GM23248 (cell line): Measurements from ENCODE around the gene CSNK2A1. TPM values are rescaled to one million over a fixed set of nuclear protein-coding genes. Genes with fewer than 3 reads are reported as not detected.
"Not testable (repeated sequence)": the region's sequence is repeated elsewhere in the genome, so short reads cannot be mapped to it uniquely, and the experiment has no call there.

ENCODE experiments used
- DNase-seq: peaks from one replicate; pipeline ENCODE4 v3.0.0-alpha.2; 2015
- H2AFZ ChIP-seq: fragments of 200-600 bp; sonication (generic); 2 replicates; pipeline ENCODE4 v1.6.1; 2016; ENCODE audit warnings: antibody characterized with exemption
- H3F3A ChIP-seq: fragments of 200-600 bp; sonication (generic); 2 replicates; pipeline ENCODE4 v1.6.1; 2016; ENCODE audit warnings: mild to moderate bottlenecking, antibody characterized with exemption, mixed run types; ENCODE audit not compliant: insufficient read depth
- H3K27ac ChIP-seq: fragments of 200-600 bp; sonication (generic); 2 replicates; pipeline ENCODE4 v1.5.1; 2016; ENCODE audit warnings: mild to moderate bottlenecking
- H3K27me3 ChIP-seq: fragments of 200-600 bp; sonication (generic); replicated peaks from 2 replicates; pipeline ENCODE4 v1.6.1; 2016; ENCODE audit warnings: mild to moderate bottlenecking; ENCODE audit not compliant: insufficient read depth
- H3K36me3 ChIP-seq: fragments of 200-600 bp; sonication (generic); 2 replicates; pipeline ENCODE4 v1.6.1; 2016; ENCODE audit warnings: low read depth, mild to moderate bottlenecking
- H3K4me1 ChIP-seq: fragments of 200-600 bp; sonication (generic); 2 replicates; pipeline ENCODE4 v1.6.1; 2016; ENCODE audit warnings: mild to moderate bottlenecking; ENCODE audit not compliant: insufficient read depth
- H3K4me2 ChIP-seq: fragments of 200-600 bp; sonication (generic); one replicate; pipeline ENCODE4 v1.6.1; 2016; ENCODE audit warnings: mild to moderate bottlenecking; ENCODE audit not compliant: unreplicated experiment
- H3K4me3 ChIP-seq: fragments of 200-600 bp; sonication (generic); 2 replicates; pipeline ENCODE4 v1.5.1; 2016; ENCODE audit warnings: mild to moderate bottlenecking
- H3K79me2 ChIP-seq: fragments of 200-600 bp; sonication (generic); 2 replicates; pipeline ENCODE4 v1.6.1; 2016; ENCODE audit warnings: mild to moderate bottlenecking; ENCODE audit not compliant: insufficient read depth
- H3K9ac ChIP-seq: fragments of 200-600 bp; sonication (generic); 2 replicates; pipeline ENCODE4 v1.6.1; 2016; ENCODE audit warnings: mild to moderate bottlenecking
- H3K9me2 ChIP-seq: fragments of 200-600 bp; sonication (generic); 2 replicates; pipeline ENCODE4 v1.6.1; 2016; ENCODE audit warnings: mixed run types, mild to moderate bottlenecking, moderate library complexity; ENCODE audit not compliant: insufficient read depth
- H3K9me3 ChIP-seq: fragments of 200-600 bp; sonication (generic); one replicate; pipeline ENCODE4 v1.6.1; 2017; ENCODE audit warnings: low read depth
- H4K20me1 ChIP-seq: fragments of 200-600 bp; sonication (generic); 2 replicates; pipeline ENCODE4 v1.6.0; 2016; ENCODE audit not compliant: insufficient read depth
- EZH2 ChIP-seq: fragments of 200-600 bp; sonication (generic); IDR thresholded peaks from 2 replicates; pipeline ENCODE4 v1.6.1; 2018; ENCODE audit warnings: antibody characterized with exemption, mild to moderate bottlenecking; ENCODE audit not compliant: insufficient read depth, poor library complexity, severe bottlenecking
- EZH2phosphoT487 ChIP-seq: fragments of 200-600 bp; sonication (generic); IDR thresholded peaks from 2 replicates; pipeline ENCODE4 v1.6.1; 2018; ENCODE audit warnings: antibody characterized with exemption, moderate library complexity, mild to moderate bottlenecking, low read depth; ENCODE audit not compliant: insufficient read depth
- WGBS, 2 experiments: methylation state at CpG; one replicate each; pipeline ENCODE4 v1.1.6; 2015 to 2017; ENCODE audit warnings: low lambda C conversion rate in 2 of 2, low coverage in 1 of 2; ENCODE audit errors: missing lambda C conversion rate in 2 of 2; 5-methylcytosine and 5-hydroxymethylcytosine counted together
- in situ Hi-C: fragments of 300-500 bp; cut with MboI; formaldehyde crosslinking; loops from 2 replicates; pipeline ENCODE4 v1.15.0; 2020
- polyA plus RNA-seq: library from polyadenylated mRNA; unstranded; fragments of >200 nt; fragmentation: Nextera tagmentation; extraction: Ambion mirVana; gene quantifications from 2 replicates; pipeline ENCODE4 v1.2.1, GENCODE V29; 2016
- total RNA-seq: library from RNA; depleted of rRNA; stranded (reverse); fragments of >200 nt; shearing (Covaris generic); gene quantifications from 2 replicates; pipeline ENCODE4 v1.2.3, GENCODE V29; 2014

The CSNK2A1 gene
- total and polyA plus RNA-seq, 2 experiments from 2014 or later: 69.0 to 98.8 TPM

DNA sequence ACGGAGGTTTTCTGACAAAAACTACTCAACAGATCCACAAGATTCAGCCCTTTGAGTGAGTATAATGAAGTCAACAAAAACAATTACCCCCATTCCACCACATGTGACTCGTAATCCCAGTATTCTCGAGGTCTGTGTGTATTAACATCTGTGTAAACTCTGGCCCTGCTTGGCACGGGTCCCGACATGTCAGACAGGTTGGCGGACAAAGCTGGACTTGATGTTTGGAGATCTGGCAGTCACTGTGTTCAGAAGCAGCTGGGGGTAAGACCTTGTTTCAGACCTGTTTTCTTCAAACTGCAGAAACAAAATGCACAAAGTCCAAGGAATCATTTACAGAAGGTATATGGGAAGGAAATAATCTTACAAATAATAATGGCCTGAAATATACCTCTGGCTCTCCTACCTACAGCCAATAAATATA lies 35.2 kb downstream of the CSNK2A1 start:
- H3K9ac ChIP-seq, H3K4me3 ChIP-seq, H3K9me2 ChIP-seq, H3K4me2 ChIP-seq, H3K9me3 ChIP-seq, H2AFZ ChIP-seq, H3K27me3 ChIP-seq, H3K27ac ChIP-seq, in situ Hi-C loops: not testable (repeated sequence)
- peak; percentile 10 for DNase-seq
- Histone ChIP-seq H3K4me1 (peaks cover 17% of the 10 kb centered on the region; the same call in 1 of the 2 replicates), H3K36me3 (peaks cover 37% of the 10 kb centered on the region), H3K79me2 (peaks cover 100% of the 10 kb centered on the region), H4K20me1 (peaks cover 28% of the 10 kb centered on the region; the same call in 1 of the 2 replicates), H3F3A (peaks cover 20% of the 10 kb centered on the region; the same call in 1 of the 2 replicates)
- WGBS, 2 experiments: 56 to 57% methylated on average over 6 of the region's 6 CpGs

GRCh38 chr20:507761-508332 lies 35.7 kb downstream of the CSNK2A1 start:
- H3F3A ChIP-seq: peaks cover 20% of the 10 kb centered on the region; the same call in 1 of the 2 replicates
- H3K27me3 ChIP-seq: no peaks in the 10 kb centered on the region
- no peak overlapping the region for H3K9ac ChIP-seq
- H3K9me3 ChIP-seq: no peaks in the 10 kb centered on the region
- H3K36me3 ChIP-seq: peaks cover 42% of the 10 kb centered on the region
- TF ChIP-seq EZH2phosphoT487: no peak
- no peaks in the 10 kb centered on the region for H3K9me2 ChIP-seq
- peaks cover 24% of the 10 kb centered on the region; the same call in 1 of the 2 replicates for H4K20me1 ChIP-seq
- H3K4me2 ChIP-seq: no peak overlapping the region
- 93 to 94% methylated on average over 7 of the region's 7 CpGs for WGBS, 2 experiments
- H3K27ac ChIP-seq: no peak overlapping the region
- H3K4me3 ChIP-seq: no peak overlapping the region
- no peak overlapping the region for H2AFZ ChIP-seq
- no peak for DNase-seq
- H3K79me2 ChIP-seq: peaks cover 100% of the 10 kb centered on the region
- peaks cover 12% of the 10 kb centered on the region; the same call in 1 of the 2 replicates for H3K4me1 ChIP-seq
- in situ Hi-C loops: no loop called here

DNA sequence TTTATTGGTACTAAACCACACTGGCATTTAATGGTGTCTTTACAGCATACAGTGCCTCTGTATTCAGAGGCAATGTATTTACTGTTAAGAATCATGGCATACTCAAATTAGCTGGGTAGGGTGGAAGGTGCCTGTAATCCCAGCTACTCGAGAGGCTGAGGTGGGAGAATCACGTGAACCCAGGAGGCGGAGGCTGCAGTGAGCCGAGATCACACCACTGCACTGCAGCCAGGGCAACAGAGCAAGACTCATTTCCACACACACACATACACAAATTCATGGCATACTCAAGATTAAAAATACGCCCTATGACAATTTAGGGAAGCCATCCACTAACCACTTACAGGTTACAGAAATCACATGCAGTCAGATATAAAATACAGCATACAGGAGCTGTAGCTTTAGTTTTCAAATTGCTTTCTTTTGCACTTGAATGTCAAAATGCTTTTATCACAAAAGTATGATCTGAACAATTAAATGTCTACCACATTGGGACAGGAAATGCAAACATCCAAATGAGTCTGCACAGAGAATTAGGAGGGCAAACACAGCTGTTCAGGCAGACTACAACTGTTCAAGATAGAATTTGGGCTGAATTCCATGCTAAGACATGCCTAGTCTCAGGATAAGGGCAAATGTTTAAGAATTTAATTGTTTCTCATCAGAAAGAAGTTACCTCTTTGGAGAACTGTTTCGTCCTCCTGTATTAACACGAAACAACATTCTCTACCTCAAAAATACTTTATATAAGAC lies 36.4 kb downstream of the CSNK2A1 start:
- Histone ChIP-seq H2AFZ (no peak overlapping the region), H3K4me2 (no peak overlapping the region), H3K27ac (no peak overlapping the region), H3K9me2 (no peaks in the 10 kb centered on the region), H3K4me1 (0 out of 2 replicates have a peak, but pooled peaks cover 10% of the 10 kb centered on the region), H3K9ac (no peak overlapping the region), H3K36me3 (peaks cover 49% of the 10 kb centered on the region), H3K79me2 (peaks cover 100% of the 10 kb centered on the region), H3F3A (peaks cover 20% of the 10 kb centered on the region; the same call in 1 of the 2 replicates), H4K20me1 (peaks cover 24% of the 10 kb centered on the region; the same call in 1 of the 2 replicates), H3K9me3 (no peaks in the 10 kb centered on the region), H3K4me3 (no peak overlapping the region), H3K27me3 (no peaks in the 10 kb centered on the region)
- DNase-seq: no peak
- in situ Hi-C loops: no loop called here
- TF ChIP-seq EZH2 (no peak), EZH2phosphoT487 (no peak)
- 93 to 97% methylated on average over 7 of the region's 7 CpGs for WGBS, 2 experiments

GRCh38 chr20:504632-505075 lies 38.9 kb downstream of the CSNK2A1 start:
- Histone ChIP-seq H4K20me1 (peaks cover 17% of the 10 kb centered on the region; the same call in 1 of the 2 replicates), H3K79me2 (peaks cover 82% of the 10 kb centered on the region), H3K4me3 (no peak overlapping the region), H2AFZ (no peak overlapping the region), H3F3A (peaks cover 20% of the 10 kb centered on the region; the same call in 1 of the 2 replicates), H3K4me2 (no peak overlapping the region), H3K27ac (no peak overlapping the region), H3K27me3 (no peaks in the 10 kb centered on the region), H3K4me1 (0 out of 2 replicates have a peak, but pooled peaks cover 10% of the 10 kb centered on the region), H3K36me3 (peaks cover 67% of the 10 kb centered on the region), H3K9me2 (no peaks in the 10 kb centered on the region), H3K9me3 (no peaks in the 10 kb centered on the region), H3K9ac (no peak overlapping the region)
- no peak for DNase-seq
- WGBS, 2 experiments: 80 to 82% methylated on average over 3 of the region's 3 CpGs
- no peak for TF ChIP-seq EZH2phosphoT487
- TF ChIP-seq EZH2: no peak
- in situ Hi-C loops: no loop called here
